HG02759 (cell line): ENCODE results near the gene DLEC1.

ENCODE experiments used
- ATAC-seq: cut with Tn5 transposase; IDR thresholded peaks from one replicate; pipeline ENCODE4 v1.9.1; 2021; ENCODE audit warnings: mild to moderate bottlenecking, moderate library complexity; ENCODE audit not compliant: unreplicated experiment

The DLEC1 gene

DNA sequence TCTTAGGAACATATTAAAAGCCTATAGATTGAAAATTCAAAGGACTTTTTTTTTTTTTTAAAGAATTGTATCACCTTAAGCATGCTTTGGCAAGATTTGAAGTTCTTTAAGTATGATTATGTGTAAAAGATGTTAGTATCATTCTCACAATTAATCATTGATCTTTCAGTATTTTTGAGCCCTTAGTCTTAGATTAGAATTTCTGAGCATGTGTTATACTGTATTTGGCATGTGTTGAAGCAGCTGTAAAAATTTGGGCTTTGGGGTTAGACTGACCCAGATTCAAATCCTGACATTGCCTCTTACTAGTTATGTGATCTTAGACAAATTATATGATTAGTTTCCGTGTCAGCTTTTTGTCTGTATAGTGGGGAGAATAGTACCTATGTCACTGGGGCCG lies 132.6 kb downstream of the DLEC1 start:
- ATAC-seq = no peak
